Activated CD4-positive, alpha-beta T cell treated with anti-CD3 and anti-CD28 coated beads for 4 hours (primary cell): ENCODE data around the gene MOB2.
"Not testable (repeated sequence)": the region's sequence is repeated elsewhere in the genome, so short reads cannot be mapped to it uniquely, and the experiment has no call there.

Experiments
- DNase-seq, 2 donors: peaks; one replicate each; pipeline ENCODE4 v3.0.0-alpha.2; 2020

Gene MOB2

DNA sequence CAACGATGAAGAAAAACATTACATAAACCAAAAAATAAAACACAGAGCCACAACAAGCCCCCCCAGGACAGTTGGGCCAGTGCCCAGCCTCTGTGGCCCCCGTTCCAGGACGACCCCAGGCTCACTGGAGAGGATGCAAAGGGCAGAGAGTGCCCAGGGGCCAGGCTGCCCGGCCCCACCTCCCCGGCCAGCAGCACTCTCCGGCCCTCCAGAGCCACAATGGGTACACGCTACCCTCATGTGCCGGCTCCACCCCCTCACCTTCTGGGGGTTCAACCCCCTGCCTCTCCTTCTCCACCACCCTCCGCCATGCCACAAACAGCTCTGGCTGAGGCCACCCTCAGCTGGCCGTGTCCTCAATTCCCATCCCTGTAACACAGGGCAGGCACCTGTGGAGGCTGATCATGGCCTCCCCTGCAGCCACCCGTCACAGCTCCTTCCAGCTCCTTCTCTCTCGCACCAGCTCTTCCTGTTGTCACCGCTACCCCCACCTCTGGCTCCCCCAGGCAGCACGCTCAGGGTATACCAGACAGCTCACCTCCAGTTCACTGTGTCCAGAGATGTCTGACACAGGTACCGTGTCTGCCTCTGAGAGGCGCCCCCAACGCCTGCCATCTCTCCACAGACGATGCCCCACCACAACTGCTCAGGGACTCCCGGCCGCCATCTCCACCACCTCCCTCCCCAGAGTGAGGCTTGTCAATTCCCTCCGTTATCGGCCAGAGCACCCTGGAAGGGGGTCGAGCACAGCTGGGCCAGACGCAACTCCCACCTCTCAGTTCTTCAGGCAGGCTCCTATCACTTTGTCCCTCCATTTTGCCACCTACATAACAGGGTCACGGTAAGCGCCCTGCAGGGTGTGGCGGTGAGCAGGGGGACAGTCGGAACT is 30.8 kb upstream of the MOB2 start:
- no peak for DNase-seq

DNA sequence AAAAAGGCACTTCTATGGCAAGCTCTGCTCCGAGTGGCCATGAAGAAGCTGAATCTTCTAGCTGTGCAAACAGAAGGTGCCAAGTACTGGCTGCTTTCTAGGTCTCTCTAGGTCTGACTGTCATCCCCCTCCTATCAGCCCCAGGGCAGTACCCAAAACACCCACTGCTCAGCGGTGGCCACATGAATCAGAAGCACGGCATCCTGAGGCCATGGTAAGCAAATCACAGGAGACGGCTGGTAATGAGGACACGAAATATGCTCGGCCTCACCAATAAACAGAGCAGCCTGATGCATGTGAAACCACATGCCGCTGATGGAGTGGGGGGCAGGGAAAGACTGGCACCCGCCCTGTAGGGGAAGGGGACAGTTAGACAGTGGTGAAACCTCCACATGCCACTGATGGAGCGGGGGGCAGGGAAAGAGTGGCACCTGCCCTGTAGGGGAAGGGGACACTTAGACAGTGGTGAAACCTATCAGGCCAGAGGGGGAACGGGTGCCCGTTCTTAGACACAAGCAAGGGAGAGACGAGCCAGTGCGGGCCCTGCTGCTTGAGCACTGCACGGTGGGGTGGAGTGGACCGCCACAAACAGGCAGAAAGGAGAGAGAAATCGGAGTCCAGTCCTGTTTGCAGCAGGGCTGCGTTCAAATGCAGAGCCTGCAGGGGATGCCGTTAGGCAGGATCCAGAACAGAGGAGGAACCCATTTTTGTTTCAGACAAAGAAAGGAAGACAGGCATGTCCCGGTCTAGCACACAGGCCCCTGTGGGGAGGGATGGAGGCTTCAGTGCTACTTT is 29.9 kb upstream of the MOB2 start:
- no peak for DNase-seq

DNA sequence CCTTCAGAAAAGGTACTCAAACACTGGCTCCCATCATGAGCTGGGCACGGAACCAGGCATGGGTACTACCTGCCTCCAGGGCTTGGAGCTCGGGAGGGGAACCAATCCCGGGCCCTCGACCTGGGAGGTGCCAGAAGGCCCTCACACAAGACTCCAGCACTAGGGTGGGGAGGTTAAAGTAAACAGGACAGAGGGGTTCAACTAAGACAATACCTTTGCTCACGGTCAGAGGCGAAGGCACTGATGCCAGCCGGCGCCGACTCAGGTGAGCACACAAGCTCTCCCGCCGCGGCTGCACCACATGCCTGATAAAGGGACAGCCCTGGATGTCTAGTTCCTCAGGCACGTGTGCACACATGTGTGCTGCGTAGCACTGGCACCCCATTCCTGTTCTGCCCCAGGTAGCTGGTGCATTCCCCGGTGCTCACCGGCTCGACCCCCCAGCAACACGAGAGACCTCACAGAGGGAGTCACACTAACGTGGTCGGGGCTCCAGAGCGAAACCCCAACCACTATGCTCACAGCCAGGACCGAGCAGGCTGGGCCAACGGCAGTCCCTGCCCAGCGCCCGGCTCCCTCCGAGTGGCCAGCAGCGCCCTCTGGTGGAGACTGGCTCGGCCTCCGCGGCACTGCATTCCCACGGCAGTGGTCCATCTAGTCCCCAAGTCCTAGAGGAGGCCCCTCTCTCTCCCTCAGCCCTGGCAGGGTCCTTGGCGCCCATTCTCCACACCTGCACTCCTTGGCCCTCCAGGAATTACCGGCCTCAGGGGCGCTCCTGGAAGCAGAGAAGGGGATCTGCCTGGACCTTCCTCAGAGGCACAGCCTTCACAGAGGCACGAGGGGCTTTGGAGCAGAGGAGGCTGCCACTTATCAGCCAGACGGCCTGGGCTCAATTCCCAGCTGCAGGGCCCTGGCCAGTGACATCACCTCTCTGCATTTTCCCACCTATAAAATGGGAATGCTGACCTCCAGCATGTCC is 28.8 kb upstream of the MOB2 start:
- peak; percentile 63 to 74 for DNase-seq

DNA sequence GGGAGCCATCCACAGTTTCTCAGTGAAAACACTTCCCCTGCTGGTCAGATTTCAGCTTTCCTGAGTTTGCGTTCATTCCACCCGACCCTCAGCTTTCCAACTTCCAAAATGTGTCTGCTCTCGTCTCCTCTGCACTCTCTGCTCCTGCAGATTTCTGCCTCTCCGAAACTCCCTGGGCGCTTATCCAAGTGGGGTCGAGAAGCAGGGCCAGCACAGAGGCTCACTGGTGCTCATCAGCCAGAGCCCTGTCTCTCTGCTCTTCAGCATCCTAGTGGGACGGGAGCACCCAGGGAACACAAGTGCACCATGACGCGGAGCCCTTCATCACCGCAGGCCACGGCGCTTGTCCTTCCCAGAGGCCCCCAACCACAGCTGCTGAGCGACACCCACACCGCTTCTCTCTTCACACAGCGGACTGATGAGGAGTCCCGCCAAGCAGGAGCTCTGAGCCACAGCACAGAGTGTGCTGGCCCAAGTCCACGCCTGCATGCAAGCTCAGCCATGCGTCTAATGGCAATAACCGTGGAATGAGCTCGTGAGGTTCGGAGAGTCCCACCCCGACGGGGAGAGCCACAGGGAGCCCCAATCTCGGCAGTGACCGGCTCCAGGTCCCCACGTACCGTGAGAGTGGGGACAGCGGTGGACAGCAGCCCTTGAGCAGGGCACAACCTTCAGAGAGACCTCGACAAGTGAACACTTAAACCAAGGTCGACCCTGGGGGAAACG is 27.9 kb upstream of the MOB2 start:
- no peak for DNase-seq

DNA sequence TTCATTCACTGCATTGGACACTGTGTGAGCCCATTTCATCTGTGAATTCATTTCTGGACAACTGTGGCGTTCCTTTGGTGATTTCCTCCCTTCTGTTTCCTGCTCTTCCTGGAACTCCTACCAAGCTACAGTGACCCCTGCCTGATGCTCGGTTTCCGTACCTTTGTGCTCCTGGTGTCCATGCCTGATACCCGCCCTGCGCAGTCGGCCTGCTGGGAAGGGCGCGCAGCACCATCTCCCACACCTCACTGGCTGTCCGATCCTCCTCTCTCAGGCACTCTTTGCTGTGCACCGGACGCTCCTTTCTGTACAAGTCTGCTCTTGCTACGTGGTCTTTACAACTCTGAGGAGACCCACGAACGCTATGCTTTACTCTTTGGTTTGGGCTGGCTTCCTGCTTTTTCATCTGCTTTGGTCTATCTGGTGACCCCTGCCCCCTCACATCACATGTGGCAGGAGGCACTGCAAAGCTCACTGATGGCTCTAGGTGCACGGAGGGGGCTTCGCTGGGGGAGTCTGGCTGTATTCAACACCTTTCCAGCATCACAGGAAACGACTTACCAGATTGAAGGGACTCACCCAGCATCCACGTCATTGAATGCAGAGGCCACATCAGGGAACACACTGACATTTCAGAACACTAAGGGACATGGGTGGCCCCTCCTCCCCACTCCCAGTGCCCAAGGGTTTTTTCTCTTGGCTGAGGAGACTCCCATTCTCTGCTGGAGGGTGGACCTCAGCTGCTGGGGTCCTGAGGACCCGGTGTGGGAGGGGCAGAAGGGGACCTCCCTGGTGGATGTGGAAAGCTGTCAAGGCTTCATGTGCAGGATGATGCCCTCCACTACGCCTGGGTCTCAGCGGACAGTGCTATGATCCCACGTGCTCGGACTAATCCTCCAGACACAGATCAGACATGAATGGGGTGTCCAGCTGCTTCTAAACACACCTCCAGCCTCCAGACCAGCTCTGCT is 27.0 kb upstream of the MOB2 start:
- DNase-seq: no peak

DNA sequence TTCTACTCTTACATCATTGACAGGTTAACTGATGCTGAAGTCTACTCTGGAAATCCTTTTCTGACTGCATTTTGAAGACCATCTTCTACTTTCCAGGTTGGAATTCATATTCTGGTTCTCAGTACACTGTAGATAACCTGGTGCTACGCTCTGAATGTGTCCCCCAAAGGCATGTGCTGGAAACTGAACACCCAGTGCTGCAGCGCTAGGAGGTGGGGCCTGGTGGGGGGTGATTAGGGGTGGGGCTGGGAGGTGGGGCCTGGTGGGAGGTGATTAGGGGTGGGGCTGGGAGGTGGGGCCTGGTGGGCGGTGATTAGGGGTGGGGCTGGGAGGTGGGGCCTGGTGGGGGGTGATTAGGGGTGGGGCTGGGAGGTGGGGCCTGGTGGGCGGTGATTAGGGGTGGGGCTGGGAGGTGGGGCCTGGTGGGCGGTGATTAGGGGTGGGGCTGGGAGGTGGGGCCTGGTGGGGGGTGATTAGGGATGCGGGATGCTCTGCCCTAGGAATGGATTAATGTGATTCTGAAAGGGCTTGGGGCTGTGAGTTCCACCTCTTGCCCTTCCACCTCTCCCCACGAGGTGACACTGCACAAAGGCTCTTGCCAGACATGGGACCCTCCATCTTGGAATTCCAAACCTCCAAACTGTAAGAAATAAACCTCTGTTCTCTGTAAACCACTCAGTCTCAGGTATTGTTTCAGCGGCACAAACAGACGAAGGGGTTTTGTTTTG is 26.1 kb upstream of the MOB2 start:
- not testable (repeated sequence) for DNase-seq

DNA sequence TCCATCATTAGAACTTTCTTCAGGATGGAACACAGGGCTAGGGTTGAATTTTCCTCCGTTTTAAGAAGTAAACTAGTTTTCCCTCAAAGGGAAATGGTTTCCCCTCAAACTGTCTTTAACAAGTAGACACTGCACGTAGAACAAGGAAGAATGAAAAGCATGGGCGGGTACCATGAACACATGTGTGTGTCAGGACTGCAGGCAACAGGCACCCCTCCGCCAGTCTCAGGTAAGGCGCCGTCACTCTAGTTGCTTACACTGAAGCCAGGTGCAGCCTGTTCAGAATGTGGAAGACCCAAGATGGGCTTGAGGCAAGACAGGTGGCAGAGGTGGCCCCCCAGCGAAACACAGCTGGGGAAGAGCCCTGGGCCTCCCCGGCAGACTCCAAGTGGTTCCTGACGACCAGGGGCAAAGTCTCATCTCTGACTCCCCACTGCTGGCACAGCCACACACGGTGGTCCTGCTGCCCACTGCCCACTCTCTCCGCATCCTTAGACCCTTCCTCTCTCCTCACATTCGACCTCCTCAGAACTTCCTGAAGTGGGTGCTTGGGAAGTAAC is 25.4 kb upstream of the MOB2 start:
- DNase-seq: no peak

DNA sequence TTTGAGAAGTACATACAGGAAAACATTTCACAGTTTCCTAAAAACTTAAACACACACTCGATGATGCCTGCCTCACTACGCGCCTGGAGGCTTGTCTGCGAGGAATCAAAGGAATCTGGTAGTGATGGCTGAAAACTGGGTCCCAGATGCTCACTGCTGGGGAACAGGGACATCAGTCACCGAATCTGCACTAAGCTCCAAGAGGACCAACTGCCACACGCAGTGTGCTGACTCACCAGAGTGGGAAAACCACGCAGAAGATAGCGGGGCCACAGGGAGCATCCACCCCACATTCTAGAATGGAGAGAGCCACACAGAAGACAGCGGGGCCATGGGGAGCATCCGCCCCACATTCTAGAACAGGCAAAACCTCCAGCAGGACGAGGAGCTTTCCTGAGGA is 24.3 kb upstream of the MOB2 start:
- no peak for DNase-seq

DNA sequence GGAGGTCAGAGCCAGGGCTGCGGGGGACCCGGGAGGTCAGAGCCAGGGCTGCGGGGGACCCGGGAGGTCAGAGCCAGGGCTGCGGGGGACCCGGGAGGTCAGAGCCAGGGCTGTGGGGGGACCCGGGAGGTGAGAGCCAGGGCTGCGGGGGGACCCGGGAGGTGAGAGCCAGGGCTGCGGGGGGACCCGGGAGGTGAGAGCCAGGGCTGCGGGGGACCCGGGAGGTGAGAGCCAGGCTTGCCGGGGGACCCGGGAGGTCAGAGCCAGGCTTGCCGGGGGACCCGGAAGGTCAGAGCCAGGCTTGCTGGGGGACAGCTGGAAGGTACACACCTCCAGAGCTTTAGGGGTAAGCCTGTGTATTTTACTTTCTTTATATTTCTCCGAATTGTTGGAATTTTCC is 23.8 kb upstream of the MOB2 start:
- DNase-seq: not testable (repeated sequence)

DNA sequence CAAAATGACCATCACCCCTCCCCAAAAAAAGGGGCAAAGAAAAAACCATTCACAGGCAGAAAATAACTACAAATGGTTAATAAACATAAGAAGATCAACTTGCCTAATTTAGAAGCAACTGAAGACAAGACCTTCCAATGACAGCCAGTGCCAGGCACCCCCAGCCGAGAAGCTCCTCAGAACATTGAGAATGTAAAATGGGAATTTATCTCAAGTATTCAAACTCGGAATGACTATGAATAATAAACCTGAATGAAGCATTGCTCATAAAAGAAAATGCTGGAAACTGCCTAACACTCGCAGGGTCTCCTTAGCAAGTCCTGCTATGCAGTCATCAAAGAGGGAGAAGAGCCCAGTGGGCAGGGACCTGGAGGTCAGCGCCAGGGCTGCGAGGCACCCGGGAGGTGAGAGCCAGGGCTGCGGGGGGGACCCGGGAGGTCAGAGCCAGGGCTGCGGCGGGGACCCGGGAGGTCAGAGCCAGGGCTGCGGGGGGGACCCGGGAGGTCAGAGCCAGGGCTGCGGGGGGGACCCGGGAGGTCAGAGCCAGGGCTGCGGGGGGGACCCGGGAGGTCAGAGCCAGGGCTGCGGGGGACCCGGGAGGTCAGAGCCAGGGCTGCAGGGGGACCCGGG is 23.2 kb upstream of the MOB2 start:
- DNase-seq: no peak

DNA sequence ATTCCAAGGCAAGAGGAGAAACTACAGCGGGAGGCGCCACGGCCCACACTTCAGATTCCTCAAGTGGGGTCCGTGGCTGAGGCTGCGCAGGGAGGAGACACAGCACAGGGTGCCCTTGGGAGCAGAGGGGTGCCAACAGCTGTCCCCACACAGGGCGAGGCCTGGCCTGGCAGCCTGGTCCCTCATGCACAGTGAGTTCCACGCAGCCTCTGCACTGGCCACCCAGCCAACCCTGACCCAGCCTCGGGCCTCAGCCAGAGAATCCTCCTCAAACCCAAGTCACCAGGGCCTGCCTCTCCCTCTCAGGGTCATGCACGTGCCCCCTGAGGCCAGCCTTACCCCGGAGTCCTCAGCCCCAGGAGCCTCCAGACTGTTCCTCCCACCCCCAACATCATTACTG is 22.4 kb upstream of the MOB2 start:
- DNase-seq: no peak

DNA sequence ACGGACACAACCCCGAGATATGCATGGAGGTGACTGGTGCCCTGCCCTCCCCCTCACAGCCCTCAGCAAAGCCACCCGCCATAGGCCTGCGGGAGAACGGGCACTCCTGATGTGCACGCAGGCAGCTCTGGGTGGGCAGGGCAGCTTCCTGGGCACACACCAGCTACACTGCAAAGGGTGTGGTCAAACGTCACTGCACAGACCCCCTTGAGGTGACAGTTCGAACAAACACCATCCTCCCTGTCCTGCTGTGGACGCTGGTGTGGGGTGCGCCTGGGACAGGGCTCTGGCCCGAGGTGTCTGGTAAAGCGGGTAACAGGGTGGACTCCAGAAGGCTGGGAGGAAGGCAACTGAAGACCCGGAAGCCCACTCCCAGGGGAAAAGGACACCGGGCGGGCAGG is 21.9 kb upstream of the MOB2 start:
- no peak for DNase-seq

DNA sequence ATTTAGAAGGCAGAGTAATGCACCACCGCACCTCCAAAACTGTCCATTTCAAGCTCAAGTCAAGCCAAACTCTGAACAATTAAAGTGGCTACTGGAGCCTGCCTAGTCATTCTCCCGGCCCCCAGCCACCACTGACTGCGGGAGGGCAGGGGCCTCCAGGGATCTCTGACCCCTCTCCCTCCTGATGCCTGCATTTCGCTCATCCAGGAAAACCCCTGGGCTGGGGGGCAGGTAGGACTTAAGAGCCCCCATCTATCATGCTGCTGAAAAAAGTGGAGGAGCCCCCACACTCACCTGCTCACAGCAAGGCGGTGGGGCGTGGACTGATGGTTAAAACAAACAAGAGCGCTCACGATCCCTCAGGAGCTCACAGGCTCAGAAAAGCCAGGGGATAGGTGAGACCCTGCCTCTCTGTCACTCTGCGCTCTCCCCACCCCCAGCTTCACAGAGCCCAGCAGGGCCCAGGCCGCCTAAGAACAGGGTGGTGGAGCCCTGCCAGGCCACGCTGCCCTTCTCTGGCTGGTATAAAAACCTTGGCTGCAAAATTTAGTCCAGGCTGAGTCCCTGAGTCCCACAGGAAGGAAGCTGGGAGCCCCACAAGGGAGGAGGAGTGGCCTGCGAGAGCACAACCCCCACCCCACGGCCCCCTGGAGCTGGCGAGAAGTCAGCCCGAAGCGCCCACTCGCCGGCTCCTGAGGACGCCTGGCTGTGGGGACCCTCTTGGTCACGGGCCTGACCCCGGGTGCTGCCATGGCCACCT is 21.0 kb upstream of the MOB2 start:
- no peak for DNase-seq

DNA sequence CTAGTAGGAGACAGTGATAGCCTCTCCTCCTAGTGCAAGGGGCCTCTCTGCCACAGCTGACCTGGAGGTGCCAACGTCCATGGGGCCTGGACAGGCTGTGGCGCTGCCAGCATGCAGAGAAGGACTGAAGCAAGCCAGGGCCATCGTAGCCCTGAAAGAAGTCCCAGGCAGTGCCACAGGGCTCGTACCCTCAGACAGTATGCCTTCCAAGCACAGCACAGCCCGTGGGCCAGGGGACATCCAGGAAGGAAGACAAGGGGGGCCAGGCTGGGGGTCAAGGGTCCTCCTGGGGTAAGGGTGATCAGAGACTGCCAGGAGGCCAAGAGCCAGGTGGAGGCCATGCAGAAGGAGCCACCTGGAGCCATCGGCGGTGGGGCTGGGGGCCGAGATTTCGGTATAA is 20.4 kb upstream of the MOB2 start:
- DNase-seq: no peak

DNA sequence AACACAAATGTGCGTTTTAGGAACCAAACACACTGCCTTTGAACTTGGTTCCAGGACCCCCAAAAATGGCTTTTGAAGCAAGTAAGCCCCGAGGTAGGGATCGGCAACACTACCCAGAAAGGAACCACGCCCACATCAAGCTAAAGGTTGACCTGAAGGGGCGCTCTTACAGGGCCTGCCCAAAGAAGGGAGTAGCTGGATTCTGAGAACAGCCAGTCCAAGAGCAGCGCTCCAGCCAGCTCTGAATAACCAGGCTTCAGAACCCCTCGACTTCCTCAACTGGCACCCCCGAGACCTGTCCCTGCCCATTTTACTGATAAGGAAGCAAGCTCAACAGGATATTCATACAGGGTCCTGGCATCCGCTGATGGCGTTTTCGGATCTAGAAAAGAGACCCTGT is 18.9 kb upstream of the MOB2 start:
- no peak for DNase-seq

DNA sequence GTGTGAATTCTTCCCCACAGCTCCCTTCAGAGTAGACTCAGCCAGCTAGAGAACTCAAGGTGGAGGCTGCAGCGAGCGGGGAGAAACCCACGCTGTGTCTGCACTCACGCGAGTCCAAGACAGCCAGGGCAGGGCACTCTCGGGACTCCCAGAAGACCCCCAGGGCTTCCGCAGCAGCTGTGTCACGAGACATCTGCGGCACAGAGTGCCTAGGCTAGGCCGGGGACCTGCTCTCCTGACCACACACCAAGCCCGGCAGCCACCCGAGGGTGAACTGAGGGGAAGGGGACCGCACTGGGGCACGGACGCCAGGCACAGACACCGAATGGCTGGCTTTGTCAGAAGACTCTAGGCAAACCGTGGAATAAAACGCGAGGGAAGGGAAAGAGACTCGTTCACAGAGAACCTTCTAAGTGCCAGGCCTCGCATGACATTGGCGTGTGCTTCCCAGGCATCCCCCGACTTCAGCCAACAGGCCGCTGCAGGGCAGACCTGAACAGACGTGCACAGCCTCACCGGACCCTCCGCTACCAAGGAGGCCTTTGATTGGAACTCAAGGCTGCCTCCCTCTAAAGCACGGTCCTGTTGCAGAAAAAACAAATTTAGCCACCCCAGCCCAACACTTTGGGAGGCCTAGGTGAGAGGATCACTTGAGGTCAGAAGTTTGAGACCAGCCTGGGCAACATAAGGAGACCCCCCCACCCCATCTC is 18.2 kb upstream of the MOB2 start:
- DNase-seq: no peak

DNA sequence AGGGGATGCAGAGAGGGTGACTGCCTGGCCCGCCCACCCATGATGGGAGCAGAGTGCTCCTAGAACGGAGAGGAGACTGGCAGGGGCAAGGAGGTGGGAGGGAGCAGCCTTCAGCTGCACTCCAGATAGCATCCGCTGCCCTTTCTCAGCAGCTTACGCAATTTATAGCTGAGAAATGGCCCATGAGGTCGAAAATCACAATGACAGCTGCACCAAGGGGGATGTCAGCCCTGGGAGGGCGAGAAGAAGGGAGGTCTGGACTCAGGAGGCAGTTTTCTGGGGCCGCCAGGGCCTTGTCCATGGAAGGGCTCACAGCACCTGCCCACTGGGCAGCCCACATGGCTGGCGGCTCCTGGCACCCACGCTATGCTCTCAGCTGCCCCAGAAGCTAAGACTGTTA is 17.6 kb upstream of the MOB2 start:
- no peak for DNase-seq

DNA sequence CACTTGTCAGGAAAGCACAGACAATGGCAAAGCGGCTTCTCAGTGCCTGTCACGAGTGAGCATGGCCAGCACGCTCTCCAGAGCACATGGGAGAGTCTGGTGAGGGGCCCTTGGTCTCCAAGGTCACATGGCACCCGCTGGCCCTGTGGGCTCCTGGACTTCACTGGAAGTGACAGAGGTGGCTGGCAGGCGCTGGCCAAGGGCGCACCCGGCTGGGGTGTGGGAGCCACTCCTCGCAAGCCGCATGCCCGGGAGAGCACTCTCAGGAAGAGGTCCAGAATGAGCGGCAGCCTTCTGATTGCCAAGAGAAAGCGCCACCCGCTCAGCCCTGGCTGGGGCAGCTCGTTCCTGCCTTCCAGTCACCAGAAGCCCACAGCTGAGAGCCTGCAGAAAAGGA is 17.1 kb upstream of the MOB2 start:
- no peak for DNase-seq
